CD4-positive, alpha-beta T cell treated with Interleukin-21 for 1 hour (primary cell): ENCODE measurements around the gene SLC52A3.
"Not testable (repeated sequence)": the region's sequence is repeated elsewhere in the genome, so short reads cannot be mapped to it uniquely, and the experiment has no call there.

Experiments
- DNase-seq: peaks from one replicate; pipeline ENCODE4 v3.0.0-alpha.2; 2020

Gene SLC52A3

GRCh38 chr20:725491-725890 lies 42.8 kb downstream of the SLC52A3 start:
- no peak for DNase-seq

- DNase-seq, result not testable (repeated sequence)
Measured at GRCh38 chr20:724797-725196, 43.5 kb downstream of the SLC52A3 start.

- no peak for DNase-seq
Measured at GRCh38 chr20:723756-724155, 44.5 kb downstream of the SLC52A3 start.

- DNase-seq, result no peak
Measured at GRCh38 chr20:722822-723644, 45.3 kb downstream of the SLC52A3 start.

GRCh38 chr20:721876-722275 lies 46.4 kb downstream of the SLC52A3 start:
- DNase-seq, result no peak

- DNase-seq, result no peak
Measured at GRCh38 chr20:719816-720215, 48.5 kb downstream of the SLC52A3 start.

GRCh38 chr20:719068-719467 lies 49.2 kb downstream of the SLC52A3 start:
- DNase-seq, result no peak

- no peak for DNase-seq
Measured at GRCh38 chr20:717832-718231, 50.5 kb downstream of the SLC52A3 start.

- DNase-seq, result no peak
Measured at GRCh38 chr20:717271-717670, 51.0 kb downstream of the SLC52A3 start.

GRCh38 chr20:714453-714852 lies 53.8 kb downstream of the SLC52A3 start:
- no peak for DNase-seq

- no peak for DNase-seq
Measured at GRCh38 chr20:711576-711975, 56.7 kb downstream of the SLC52A3 start.

- DNase-seq, result no peak
Measured at GRCh38 chr20:710780-711450, 57.4 kb downstream of the SLC52A3 start.
